ENCODE measurements around the gene HIGD2B.
"Not testable (repeated sequence)": the region's sequence is repeated elsewhere in the genome, so short reads cannot be mapped to it uniquely, and the experiment has no call there.

HIGD2B gene

DNA sequence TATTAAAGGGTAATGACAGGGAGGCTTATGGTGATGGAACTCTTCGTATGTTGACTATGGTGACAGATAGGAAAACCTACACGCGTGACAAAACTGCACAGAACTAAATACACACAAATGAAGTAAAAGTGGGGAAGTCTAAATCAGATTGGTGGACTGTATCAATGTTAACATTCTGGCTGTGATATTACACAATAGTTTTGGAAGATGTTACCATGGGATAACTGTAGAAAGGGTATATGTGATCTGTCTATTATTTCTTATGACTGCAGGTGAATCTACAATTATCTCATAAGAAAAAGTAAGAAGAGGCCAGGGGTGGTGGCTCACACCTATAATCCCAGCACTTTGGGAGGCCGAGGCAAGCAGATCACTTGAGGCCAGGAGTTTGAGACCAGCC lies 9.1 kb downstream of the HIGD2B start:
- DNase-seq (ENCODE audit: low spot score): no peak

DNA sequence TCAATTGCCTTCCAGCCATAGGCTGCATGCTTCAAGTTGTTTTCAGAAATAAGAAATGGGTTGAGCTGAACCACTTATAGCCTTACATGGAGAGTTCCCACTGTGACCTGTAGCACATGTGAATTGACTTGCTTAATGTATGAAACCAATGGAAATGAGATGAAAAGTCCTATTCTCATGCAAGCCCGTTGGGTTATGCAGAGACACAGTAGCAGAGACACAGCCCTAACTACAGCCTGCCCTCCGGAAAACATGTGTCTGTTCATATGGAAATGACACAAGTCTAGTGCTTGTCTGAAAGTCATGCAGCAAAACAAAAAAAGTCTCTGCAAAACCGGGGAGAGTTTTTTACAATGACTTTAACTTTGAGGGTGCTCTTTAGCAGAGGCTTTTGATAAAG lies 14.5 kb downstream of the HIGD2B start:
- DNase-seq (ENCODE audit: low spot score): no peak

DNA sequence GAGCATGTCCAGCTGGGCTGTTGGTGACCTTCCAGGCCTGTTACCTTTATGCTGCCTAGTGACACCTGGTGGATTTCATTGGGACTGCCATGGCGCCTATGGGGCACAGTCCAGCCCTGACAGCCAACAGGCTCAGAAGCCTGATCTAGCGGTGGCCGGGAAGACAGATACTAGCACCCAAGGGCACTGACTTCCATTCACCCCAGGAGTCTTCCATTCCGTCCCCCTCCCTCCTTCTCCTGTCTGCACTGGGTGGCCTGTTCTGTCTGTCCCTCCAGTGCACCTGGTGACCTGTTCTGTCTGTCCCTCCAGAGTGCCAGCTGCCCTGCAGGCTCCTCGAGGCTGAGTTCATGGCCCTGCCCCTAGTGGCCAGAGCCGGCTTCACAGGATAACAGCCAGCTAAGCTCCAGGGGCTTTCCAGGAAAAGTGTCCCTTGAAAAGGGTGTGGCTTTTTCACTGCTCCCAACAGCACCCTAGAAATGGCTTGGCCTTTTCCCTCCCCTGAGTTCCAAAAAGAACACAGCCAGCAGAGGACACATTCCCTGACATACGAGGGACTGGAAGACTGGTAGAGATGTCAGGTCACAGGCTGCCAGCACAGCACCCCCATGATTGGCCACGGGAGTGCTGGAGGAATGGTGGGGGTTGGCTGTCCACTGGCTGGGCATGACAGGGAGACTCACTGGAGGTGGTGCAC lies 15.2 kb downstream of the HIGD2B start:
- peak; percentile 74 for DNase-seq (ENCODE audit: low spot score)

DNA sequence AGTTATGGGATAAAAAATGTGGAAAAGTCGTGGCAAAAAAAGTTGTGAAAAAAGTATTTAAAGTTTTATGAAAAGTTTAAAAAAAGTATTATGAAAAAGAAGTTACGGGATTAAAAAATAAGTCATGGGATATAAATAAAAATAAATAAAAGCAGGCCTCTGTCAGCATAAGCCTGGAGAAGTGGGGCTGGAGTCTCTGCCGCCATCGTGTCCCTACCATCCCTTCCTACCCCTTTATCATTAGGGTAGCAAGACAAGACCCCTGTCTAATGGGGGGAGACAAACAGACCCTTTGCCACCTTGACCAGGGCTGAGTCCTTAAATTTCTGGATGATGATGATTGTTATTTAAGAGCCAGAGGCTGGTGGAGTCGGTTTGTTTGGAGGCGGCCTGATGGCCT lies 16.2 kb downstream of the HIGD2B start:
- DNase-seq (ENCODE audit: low spot score): not testable (repeated sequence)

DNA sequence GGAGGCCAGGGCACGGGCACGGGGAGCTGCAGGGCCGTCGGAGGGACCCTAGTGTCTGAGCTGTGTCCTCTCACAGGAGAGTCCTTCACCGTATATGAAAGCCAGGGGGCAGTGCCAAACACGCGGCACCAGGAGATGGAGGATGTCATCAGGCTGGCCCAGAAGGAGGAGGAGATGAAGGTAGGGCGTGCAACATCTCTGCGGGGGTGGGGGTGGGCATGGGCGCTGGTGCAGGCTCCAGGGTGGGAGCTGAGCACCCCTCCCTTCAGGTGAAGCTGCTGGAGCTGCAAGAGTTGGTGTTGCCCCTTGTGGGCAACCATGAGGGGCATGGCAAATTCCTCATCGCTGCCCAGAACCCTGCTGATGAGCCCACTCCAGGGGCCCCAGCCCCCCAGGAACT lies 20.3 kb downstream of the HIGD2B start:
- not testable (repeated sequence) for DNase-seq (ENCODE audit: low spot score)

DNA sequence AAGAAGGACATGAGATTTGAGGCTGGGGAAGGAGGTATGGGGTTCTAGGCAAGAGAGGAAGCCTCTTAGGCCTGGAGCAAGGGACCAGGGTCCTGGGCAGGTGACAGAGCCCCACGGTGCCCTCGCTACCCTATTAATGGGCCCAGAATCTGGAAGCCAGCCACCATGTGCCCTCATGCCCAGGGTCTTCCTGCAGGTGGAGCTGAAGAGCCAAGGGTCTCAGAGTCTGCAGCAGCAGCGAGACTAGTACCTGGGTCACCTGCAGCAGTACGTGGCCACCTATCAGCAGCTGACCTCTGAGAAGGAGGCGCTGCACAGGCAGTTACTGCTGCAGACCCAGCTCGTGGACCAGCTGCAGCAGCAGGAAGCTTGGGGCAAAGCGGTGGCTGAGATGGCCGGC lies 22.1 kb downstream of the HIGD2B start:
- DNase-seq (ENCODE audit: low spot score): not testable (repeated sequence)

DNA sequence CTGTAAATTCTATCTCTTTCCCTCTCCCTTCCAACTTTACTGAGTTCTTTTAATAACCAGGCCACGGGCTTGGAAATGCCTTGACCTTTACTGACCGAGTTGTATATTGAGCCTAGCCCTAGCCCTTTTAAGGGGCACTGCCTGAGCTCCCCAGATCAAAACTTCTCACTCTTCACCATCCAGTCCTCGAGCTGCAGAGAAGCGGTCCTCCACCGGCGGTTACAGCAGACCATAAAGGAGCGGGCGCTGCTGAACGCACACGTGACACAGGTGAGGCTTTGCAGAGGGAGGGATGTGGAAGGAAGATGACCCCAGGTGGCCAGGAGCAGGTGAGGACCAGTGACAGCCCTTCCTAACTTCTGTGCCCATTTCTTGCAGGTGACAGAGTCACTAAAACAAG lies 24.9 kb downstream of the HIGD2B start:
- DNase-seq (ENCODE audit: low spot score): not testable (repeated sequence)

DNA sequence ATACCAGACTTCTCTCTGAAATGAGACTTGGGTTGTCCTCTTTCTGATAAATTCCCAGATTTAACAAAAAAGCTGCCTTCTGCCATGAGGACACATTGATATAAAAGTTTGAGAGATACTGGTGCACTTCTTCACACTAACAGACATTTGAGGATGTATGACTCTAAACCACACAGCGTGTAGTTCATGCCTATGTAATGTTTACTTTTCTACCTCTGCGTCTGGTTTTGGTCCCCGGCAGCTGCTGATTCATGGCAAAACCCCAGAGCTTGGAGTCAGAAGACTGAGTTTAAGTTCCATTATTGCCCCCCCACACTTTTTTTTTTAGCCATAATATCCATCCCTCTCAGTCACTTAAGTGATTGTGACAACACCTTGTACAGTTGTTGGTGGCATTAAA lies 30.0 kb downstream of the HIGD2B start:
- not testable (repeated sequence) for DNase-seq (ENCODE audit: low spot score)

DNA sequence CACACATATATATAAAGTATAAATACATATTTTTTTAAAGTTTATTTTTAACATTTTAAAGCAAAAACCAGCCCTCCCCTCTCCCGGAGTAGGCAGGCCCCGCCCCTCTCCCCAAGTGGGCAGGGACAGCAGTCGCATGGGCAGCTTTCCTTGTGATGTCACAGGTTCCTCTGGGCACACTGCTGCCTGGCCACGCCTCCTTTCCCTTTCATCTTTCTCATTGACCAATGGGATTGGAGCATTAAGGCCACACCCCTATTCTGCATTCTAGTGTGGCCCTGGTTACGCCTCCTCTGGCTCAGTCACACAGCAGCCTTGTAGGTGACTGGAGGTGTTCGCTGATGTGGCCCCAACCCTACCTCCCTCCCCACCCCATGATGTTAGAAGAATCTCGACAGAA lies 31.6 kb downstream of the HIGD2B start, which contains the start of gene GOLGA6B:
Gene GOLGA6B, plus strand, starts transcription at position 301 of the 400 bp plus-strand sequence. Its CDS starts 41 bp downstream, at position 342.
- not testable (repeated sequence) for DNase-seq (ENCODE audit: low spot score)

DNA sequence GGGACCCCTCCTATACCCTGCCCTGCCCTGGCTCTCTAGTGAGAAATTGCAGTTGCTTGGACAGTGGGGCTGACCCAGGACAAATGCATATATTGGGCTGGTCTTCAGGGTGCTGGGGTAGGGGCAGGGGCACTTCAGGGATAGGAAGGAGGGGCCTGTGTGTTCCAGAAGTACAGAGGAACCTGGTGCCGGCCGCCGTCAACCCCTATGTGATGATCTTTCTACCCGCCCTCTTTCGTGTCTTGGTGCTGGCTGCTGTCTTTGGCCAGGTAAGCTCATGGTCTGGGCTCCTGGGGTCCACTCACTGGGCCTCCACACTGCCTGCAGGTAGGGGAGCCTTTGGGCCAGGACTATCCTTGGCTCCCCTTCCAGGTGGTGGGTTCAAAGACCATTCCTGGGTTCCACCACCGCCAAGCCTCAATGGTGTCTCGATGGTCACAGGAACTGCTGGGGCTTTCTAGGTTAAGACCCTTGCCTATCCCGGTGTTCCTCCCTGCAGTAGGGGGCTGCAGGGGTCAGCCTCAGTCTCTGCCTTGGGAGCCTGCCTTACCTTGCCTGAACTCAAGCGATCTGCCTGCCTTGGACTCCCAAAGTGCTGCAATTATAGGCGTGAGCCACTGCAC lies 37.2 kb downstream of the HIGD2B start:
- not testable (repeated sequence) for DNase-seq (ENCODE audit: low spot score)

DNA sequence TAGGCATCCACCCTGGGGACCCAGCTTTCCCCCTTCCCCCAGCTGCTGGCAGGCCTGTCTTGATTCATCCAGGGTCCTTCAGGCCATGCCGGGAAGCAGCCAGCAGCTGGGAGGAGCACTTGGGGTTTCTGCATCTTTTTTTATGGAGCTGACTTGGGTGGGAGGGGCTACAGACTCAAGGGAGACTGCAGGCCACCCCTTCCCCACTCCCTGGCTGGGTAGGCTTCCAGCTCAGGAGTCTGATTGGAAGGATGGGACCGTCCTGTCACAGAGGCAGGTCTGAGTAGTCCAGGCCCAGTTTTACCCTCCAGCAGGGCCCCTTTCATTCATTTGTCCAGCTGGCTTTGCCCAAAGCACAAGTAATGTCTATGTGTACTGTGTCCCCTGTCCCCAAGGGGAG lies 43.7 kb downstream of the HIGD2B start:
- not testable (repeated sequence) for DNase-seq (ENCODE audit: low spot score)

DNA sequence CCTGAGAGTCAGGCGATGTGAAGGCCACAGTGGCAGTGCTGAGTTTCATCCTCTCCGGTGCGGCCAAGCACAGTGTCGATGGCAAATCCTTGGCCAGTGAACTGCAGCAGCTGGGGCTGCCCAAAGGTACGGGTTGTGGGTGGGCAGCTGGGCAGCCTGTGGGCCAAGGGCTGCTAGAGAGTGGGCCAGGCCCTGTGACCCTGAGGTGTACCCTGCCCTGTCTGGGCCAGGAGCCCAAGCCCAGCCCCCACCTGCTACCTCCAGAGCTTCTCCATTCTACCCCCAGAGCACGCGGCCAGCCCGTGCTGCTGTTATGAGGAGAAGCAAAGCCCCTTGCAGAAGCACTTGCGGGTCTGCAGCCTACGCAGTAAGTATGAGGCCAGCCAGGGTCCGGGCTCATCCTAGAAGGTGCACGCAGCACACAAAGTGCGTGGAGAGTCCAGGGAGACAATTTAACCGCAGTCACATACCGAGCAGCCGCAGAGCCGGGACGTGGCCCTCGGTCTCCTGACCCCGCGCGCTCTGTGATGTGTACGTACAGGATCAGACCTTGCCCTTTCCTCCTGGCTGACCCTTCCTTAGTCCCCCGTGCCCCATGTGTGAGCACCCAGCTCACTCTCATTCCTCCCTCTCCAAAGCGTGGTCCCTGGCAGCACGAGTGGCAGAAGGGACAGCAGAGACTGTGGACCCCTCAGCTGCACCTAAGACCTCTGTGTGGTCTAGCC lies 46.1 kb downstream of the HIGD2B start:
- DNase-seq (ENCODE audit: low spot score): not testable (repeated sequence)

DNA sequence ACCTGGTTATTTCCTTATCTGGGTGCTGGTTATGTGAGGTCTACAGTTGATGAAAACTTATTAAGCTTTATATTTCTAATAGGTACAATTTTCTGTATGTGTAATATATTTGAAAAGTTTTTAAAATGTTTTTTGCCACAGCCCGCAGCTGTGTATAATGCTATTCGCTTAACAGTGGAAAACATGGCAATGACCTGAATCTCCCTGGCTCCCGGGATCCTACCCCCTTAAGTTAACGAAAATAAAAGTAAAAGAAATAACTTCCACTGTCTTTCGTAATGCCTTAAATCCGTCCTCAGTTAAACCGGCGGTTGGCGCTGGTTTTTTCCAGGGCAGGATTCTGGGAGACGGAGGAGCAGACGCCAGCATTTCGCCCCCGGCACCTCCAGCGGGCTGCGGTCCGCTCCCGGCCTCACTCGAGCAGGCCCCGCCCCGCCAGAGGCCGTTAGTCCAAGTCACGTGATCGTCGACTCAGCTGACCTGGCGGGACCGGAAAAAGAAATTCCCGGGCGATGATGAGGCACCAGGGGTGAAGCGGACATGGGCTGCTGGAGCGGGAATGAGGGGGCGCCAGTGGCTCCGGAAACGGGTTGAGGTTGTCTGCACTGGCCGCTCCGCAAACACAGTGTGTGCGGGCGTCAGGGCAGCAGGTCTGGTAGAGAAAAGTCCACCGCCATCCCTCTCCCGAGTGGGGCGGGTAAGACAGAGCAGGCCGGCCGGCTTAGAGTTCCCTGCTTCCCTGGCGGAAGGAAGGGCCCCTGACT lies 49.3 kb downstream of the HIGD2B start:
- peak; percentile 78 for DNase-seq (ENCODE audit: low spot score)

DNA sequence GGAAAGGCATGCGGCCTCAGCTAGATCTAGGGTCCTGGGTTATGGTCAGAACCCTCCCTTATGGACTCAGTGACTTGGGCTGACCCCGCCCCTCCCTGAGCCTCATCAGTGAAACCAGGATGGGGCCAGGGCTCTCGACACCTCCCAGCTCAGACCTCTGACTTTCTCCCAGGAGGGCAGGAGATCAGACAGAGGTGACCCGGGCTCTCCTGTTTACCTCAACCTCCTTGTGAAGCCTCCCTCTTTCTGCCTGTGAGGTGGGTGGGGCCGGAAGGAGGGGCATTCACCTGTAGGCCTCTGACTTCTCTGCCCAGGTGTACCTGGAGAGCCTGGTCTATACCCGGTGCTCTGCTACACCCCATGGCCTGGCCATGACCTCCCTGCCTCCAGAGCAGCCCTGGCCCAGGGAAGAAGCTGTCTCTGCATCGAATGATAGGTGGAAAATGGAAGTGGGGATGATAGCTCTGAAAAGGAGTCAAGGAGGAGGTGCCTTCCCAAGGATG lies 56.9 kb downstream of the HIGD2B start:
- DNase-seq (ENCODE audit: low spot score): not testable (repeated sequence)

DNA sequence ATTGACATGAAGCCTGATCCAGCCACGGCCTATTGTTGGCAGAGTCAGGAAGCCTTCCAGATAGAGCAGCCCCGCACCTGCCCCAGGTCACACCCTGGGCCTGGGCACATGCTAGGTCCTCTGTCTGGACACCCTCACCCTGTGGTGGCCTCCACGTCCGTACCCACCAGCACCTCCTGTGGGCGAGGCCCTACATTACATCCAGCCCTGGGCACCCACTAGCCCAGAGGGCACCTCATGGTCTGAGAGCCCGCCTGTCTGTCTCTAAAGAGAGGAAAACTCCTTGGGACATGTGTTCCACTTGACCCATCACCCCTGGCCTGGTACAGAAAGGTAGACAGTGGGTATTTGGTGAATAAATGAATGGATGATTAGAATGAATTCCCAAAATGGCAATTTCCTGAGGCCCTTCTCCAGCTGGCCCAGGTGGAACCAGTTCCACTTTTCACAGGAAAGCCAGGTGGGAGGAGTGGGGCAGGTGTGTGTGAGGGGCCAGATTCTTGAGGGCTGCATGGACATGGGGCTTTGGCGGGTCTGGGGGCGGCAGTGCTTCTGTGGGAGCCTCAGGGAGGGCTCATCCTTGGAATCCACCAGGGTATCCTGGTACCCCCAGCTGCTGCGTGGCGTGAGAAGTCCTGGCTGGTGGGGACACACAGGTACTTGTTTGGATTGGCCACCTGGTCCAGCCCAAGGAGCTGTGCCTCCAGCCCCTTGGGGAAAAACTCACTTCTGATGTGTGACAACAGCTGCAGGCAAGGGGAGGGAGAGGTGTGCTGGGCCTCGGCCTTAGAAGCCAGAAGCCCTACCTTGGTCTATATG lies 57.5 kb downstream of the HIGD2B start:
- not testable (repeated sequence) for DNase-seq (ENCODE audit: low spot score)

DNA sequence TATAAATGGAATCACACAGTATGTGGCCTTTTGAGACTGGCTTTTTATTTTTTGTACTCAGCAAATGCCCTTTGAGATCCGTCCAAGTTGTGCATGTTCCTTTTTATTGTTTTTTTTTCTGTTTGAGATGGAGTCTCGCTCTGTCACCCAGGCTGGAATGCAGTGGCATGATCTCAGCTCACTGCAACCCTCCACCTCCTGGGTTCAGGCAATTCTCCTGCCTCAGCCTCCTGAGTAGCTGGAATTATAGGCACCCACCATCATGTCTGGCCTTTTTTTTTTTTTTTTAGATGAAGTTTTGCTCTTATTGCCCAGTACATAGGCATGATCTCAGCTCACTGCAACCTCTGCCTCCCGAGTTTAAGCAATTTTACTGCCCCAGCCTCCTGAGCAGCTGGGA lies 59.8 kb downstream of the HIGD2B start:
- DNase-seq (ENCODE audit: low spot score): not testable (repeated sequence)
